ENCODE results near the gene GPBP1. TPM values are rescaled to one million over a fixed set of nuclear protein-coding genes. Genes with fewer than 3 reads are reported as not detected.
"Not testable (repeated sequence)": the region's sequence is repeated elsewhere in the genome, so short reads cannot be mapped to it uniquely, and the experiment has no call there.

The GPBP1 gene
- polyA plus RNA-seq, 3 donors, result 23.2 to 43.7 (median 30.9) TPM

DNA sequence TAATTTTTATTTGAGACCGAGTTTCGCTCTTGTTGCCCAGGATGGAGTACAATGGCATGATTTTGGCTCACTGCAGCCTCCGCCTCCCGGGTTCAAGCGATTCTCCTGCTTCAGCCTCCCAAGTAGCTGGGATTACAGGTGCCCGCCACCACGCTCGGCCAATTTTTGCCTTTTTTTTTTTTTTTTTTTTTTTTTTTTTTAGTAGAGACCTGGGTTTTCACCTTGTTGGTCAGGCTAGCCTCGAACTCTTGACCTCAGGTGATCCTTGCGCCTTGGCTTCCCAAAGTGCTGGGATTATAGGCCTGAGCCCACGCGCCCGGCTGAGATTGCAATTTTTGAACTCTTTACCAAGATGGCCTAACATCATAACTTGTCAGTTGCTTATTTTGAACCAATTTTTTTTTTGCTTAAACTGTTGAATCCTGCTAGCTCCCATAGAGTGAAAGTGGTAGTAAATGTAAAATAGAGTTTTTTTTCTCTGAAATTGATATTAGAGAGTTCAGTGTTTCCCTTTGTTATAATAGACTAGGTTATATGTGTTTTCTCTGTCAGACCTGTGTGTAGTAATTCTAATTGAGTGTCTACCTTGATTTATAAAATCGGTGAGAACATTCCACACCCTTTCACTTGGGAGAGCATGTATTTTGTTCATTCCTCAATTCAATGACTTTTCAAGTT lies 3.8 kb downstream of the GPBP1 start:
- Mint-ChIP-seq H3K27ac (peak overlapping the region in 6 of 7 donors; percentile 14 to 89 (median 71)), H3K4me3 (peak overlapping the region; percentile 53 to 60), H3K9me3 (peaks cover 0 to 6% (median 0%) of the 10 kb centered on the region in 7 donors), H3K36me3 (peaks cover 18 to 37% of the 10 kb centered on the region in 2 donors), H3K4me1 (peaks cover 66% of the 10 kb centered on the region), H3K27me3 (ENCODE audit: low read depth in 3 of 3) (peaks cover 0 to 4% (median 0%) of the 10 kb centered on the region in 3 donors)
- intact Hi-C loops (cut with micrococcal nuclease), result loop anchor here in 1 of 2 donors (10.0 kb wide), 2 partner anchors 763 to 1183 kb away; partner anchors contain the start of gene IL6ST
- DNase-seq, result no peak
- no peaks in the 10 kb centered on the region for H3K9me3 ChIP-seq (replicated peaks in 1 of 2; ENCODE audit: control insufficient read depth in 1 of 2, insufficient read depth in 1 of 2, low read length in 2 of 2)
- H3K4me1 ChIP-seq (ENCODE audit: control insufficient read depth in 1 of 2, insufficient read depth in 2 of 2, low read length in 2 of 2), result peaks cover 63 to 75% of the 10 kb centered on the region in 2 donors
- H4K20me1 ChIP-seq (ENCODE audit: insufficient read depth, low read length), result peaks cover 69% of the 10 kb centered on the region
- WGBS (ENCODE audit: insufficient coverage), result 96% methylated on average over 4 of the region's 14 CpGs
- peak overlapping the region in 1 of 3 experiments; percentile 93 for H3K4me3 ChIP-seq (replicated peaks in 1 of 3; ENCODE audit: low read depth in 2 of 3, low read length in 3 of 3)
- peak overlapping the region; percentile 90 for H3K4me2 ChIP-seq (replicated peaks; ENCODE audit: extremely low read depth, low read length, poor library complexity, severe bottlenecking)
- H3K27ac ChIP-seq (ENCODE audit: low read depth in 1 of 2, low read length in 2 of 2), result peak overlapping the region in 1 of 2 donors; percentile 72
- H3K9ac ChIP-seq (ENCODE audit: insufficient read depth, low read length, poor library complexity, severe bottlenecking), result no peak overlapping the region
- H3K36me3 ChIP-seq (replicated peaks in 1 of 2; ENCODE audit: control insufficient read depth in 1 of 2, insufficient read depth in 2 of 2, low read length in 2 of 2), result peaks cover 0 to 7% of the 10 kb centered on the region in 2 donors
- no peak overlapping the region for H2AFZ ChIP-seq (ENCODE audit: insufficient read depth, low read depth, low read length, poor library complexity, severe bottlenecking)
- peaks cover 87% of the 10 kb centered on the region for H3K79me2 ChIP-seq (ENCODE audit: insufficient read depth, low read length)
- TF ChIP-seq, protein P1, sequence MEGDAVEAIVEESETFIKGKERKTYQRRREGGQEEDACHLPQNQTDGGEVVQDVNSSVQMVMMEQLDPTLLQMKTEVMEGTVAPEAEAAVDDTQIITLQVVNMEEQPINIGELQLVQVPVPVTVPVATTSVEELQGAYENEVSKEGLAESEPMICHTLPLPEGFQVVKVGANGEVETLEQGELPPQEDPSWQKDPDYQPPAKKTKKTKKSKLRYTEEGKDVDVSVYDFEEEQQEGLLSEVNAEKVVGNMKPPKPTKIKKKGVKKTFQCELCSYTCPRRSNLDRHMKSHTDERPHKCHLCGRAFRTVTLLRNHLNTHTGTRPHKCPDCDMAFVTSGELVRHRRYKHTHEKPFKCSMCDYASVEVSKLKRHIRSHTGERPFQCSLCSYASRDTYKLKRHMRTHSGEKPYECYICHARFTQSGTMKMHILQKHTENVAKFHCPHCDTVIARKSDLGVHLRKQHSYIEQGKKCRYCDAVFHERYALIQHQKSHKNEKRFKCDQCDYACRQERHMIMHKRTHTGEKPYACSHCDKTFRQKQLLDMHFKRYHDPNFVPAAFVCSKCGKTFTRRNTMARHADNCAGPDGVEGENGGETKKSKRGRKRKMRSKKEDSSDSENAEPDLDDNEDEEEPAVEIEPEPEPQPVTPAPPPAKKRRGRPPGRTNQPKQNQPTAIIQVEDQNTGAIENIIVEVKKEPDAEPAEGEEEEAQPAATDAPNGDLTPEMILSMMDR (IDR thresholded peaks at IDR 0.05), result no peak
- no peaks in the 10 kb centered on the region for H3K27me3 ChIP-seq (ENCODE audit: control insufficient read depth in 2 of 2, insufficient read depth in 2 of 2, low read length in 2 of 2)

DNA sequence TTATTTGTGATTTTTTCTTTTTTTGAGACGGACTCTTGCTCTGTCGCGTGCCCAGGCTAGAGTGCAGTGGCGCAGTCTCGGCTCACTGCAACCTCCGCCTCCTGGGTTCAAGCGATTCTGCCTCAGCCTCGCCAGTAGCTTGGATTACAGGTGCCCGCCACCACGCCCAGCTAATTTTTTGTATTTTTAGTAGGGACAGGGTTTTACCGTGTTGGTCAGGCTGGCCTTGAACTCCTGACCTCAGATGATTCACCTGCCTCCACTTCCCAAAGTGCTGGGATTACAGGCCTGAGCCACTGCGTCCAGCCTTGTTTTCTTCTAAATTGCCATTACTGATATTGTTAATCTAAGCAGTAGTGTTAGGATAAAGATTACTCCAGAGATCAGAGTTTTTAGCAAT lies 4.4 kb downstream of the GPBP1 start:
- Histone ChIP-seq H3K4me3 (replicated peaks in 1 of 3; ENCODE audit: low read depth in 2 of 3, low read length in 3 of 3) (peak overlapping the region in 2 of 3 experiments; percentile 3 to 93), H3K79me2 (ENCODE audit: insufficient read depth, low read length) (peaks cover 93% of the 10 kb centered on the region), H3K4me2 (replicated peaks; ENCODE audit: extremely low read depth, low read length, poor library complexity, severe bottlenecking) (peak overlapping the region; percentile 90), H3K4me1 (ENCODE audit: control insufficient read depth in 1 of 2, insufficient read depth in 2 of 2, low read length in 2 of 2) (peaks cover 58 to 70% of the 10 kb centered on the region in 2 donors), H4K20me1 (ENCODE audit: insufficient read depth, low read length) (peaks cover 75% of the 10 kb centered on the region), H3K9ac (ENCODE audit: insufficient read depth, low read length, poor library complexity, severe bottlenecking) (peak overlapping the region; percentile 16), H3K27ac (ENCODE audit: low read depth in 1 of 2, low read length in 2 of 2) (peak overlapping the region in 1 of 2 donors; percentile 72)
- DNase-seq, result peak in 1 of 3 donors; percentile 19
- intact Hi-C loops (cut with micrococcal nuclease), result loop anchor here in 1 of 2 donors (10.0 kb wide), 2 partner anchors 763 to 1183 kb away; partner anchors contain the start of gene IL6ST
- not testable (repeated sequence) for H3K27me3 Mint-ChIP-seq (ENCODE audit: low read depth in 3 of 3); H3K9me3 ChIP-seq (replicated peaks in 1 of 2; ENCODE audit: control insufficient read depth in 1 of 2, insufficient read depth in 1 of 2, low read length in 2 of 2); H3K36me3 ChIP-seq (replicated peaks in 1 of 2; ENCODE audit: control insufficient read depth in 1 of 2, insufficient read depth in 2 of 2, low read length in 2 of 2); H2AFZ ChIP-seq (ENCODE audit: insufficient read depth, low read depth, low read length, poor library complexity, severe bottlenecking); H3K27me3 ChIP-seq (ENCODE audit: control insufficient read depth in 2 of 2, insufficient read depth in 2 of 2, low read length in 2 of 2); H3K9me3 Mint-ChIP-seq
- Mint-ChIP-seq H3K36me3 (peaks cover 18 to 37% of the 10 kb centered on the region in 2 donors), H3K27ac (peak overlapping the region in 5 of 7 donors; percentile 33 to 93 (median 83)), H3K4me3 (peak overlapping the region; percentile 60 to 84), H3K4me1 (peaks cover 61% of the 10 kb centered on the region)
- no CpG with 5 or more reads among the region's 12 CpGs for WGBS (ENCODE audit: insufficient coverage)

Measured in CD14-positive monocyte (primary cell).